Neural progenitor cell (in vitro differentiated cells): Measurements from ENCODE around the gene SMARCC1. TPM values are rescaled to one million over a fixed set of nuclear protein-coding genes. Genes with fewer than 3 reads are reported as not detected.

Experiments
- DNase-seq: peaks from one replicate; pipeline ENCODE4 v3.0.0-alpha.2; 2016; ENCODE audit warnings: low spot score
- H2AFZ ChIP-seq: fragments of 200-600 bp; sonication (generic); replicated peaks from 2 replicates; pipeline ENCODE4 v1.6.1; 2016; ENCODE audit warnings: antibody characterized with exemption
- H3F3A ChIP-seq: fragments of 200-600 bp; sonication (generic); 2 replicates; pipeline ENCODE4 v1.6.1; 2016; ENCODE audit warnings: antibody characterized with exemption, low read depth
- H3K27ac ChIP-seq: fragments of 200-600 bp; sonication (generic); 2 replicates; pipeline ENCODE4 v1.5.1; 2016; ENCODE audit warnings: mild to moderate bottlenecking
- H3K27me3 ChIP-seq: fragments of 200-600 bp; sonication (generic); 2 replicates; pipeline ENCODE4 v1.6.1; 2016; ENCODE audit warnings: mild to moderate bottlenecking, moderate library complexity
- H3K36me3 ChIP-seq: fragments of 200-600 bp; sonication (generic); 2 replicates; pipeline ENCODE4 v1.5.1; 2016
- H3K4me1 ChIP-seq: fragments of 200-600 bp; sonication (generic); 2 replicates; pipeline ENCODE4 v1.6.1; 2016; ENCODE audit warnings: mixed run types
- H3K4me2 ChIP-seq: fragments of 200-600 bp; sonication (generic); 2 replicates; pipeline ENCODE4 v1.6.1; 2016
- H3K4me3 ChIP-seq: fragments of 200-600 bp; sonication (generic); 2 replicates; pipeline ENCODE4 v1.5.1; 2016
- H3K79me2 ChIP-seq: fragments of 200-600 bp; sonication (generic); 2 replicates; pipeline ENCODE4 v1.6.1; 2016; ENCODE audit warnings: low read depth
- H3K9ac ChIP-seq: fragments of 200-600 bp; sonication (generic); 2 replicates; pipeline ENCODE4 v1.6.1; 2016
- H3K9me3 ChIP-seq: fragments of 200-600 bp; sonication (generic); 2 replicates; pipeline ENCODE4 v1.5.1; 2016; ENCODE audit warnings: low read depth
- H4K20me1 ChIP-seq: fragments of 200-600 bp; sonication (generic); 2 replicates; pipeline ENCODE4 v1.6.1; 2016; ENCODE audit warnings: low read depth
- H3K27ac Mint-ChIP-seq: 3 replicates; pipeline ENCODE4 v1.8.0; 2021; ENCODE audit warnings: mixed read lengths
- H3K27me3 Mint-ChIP-seq: 2 replicates; pipeline ENCODE4 v1.8.0; 2022; ENCODE audit warnings: low read depth, mild to moderate bottlenecking, inconsistent platforms, moderate library complexity, mixed read lengths; ENCODE audit not compliant: insufficient read depth
- H3K36me3 Mint-ChIP-seq: 3 replicates; pipeline ENCODE4 v1.8.0; 2021; ENCODE audit warnings: mixed read lengths
- H3K4me1 Mint-ChIP-seq: 3 replicates; pipeline ENCODE4 v1.8.0; 2021; ENCODE audit warnings: mixed read lengths
- H3K4me3 Mint-ChIP-seq: 3 replicates; pipeline ENCODE4 v1.8.0; 2021; ENCODE audit warnings: mild to moderate bottlenecking, moderate library complexity, mixed read lengths
- H3K9me3 Mint-ChIP-seq: 3 replicates; pipeline ENCODE4 v1.8.0; 2020; ENCODE audit warnings: mixed read lengths
- CTCF ChIP-seq: fragments of 200-600 bp; sonication (generic); IDR thresholded peaks from 2 replicates; pipeline ENCODE4 v1.5.1; 2017; ENCODE audit warnings: antibody characterized with exemption, mild to moderate bottlenecking
- EZH2 ChIP-seq: fragments of 200-600 bp; sonication (generic); IDR thresholded peaks from 2 replicates; pipeline ENCODE4 v1.6.1; 2017; ENCODE audit warnings: antibody characterized with exemption, mild to moderate bottlenecking, moderate library complexity
- EZH2phosphoT487 ChIP-seq: fragments of 200-600 bp; sonication (generic); IDR thresholded peaks from 2 replicates; pipeline ENCODE4 v1.6.1; 2017; ENCODE audit warnings: antibody characterized with exemption
- total RNA-seq: library from RNA; depleted of rRNA; stranded (reverse); fragments of >200 nt; gene quantifications from 2 replicates; pipeline ENCODE4 v1.2.3, GENCODE V29; 2015; ENCODE audit warnings: low replicate concordance

SMARCC1 gene
- total RNA-seq, 1 donor from 2014 or later, result 175 TPM

- H3K9ac ChIP-seq, result no peak overlapping the region
- no peaks in the 10 kb centered on the region for H3K27me3 ChIP-seq
- TF ChIP-seq CTCF (no peak), EZH2phosphoT487 (no peak), EZH2 (no peak)
- H3K4me3 ChIP-seq, result no peak overlapping the region
- H3K4me2 ChIP-seq, result no peak overlapping the region
- H3F3A ChIP-seq, result peaks cover 2% of the 10 kb centered on the region
- H3K79me2 ChIP-seq, result peaks cover 37% of the 10 kb centered on the region
- H3K36me3 Mint-ChIP-seq, result peaks cover 43% of the 10 kb centered on the region
- H3K27ac ChIP-seq, result no peak overlapping the region
- H3K4me1 Mint-ChIP-seq, result peaks cover 2% of the 10 kb centered on the region
- H3K27ac Mint-ChIP-seq, result no peak overlapping the region
- H3K36me3 ChIP-seq, result peaks cover 19% of the 10 kb centered on the region
- H2AFZ ChIP-seq, result no peak overlapping the region
- H3K9me3 ChIP-seq, result no peaks in the 10 kb centered on the region
- peaks cover 16% of the 10 kb centered on the region for H4K20me1 ChIP-seq
- H3K4me1 ChIP-seq, result no peaks in the 10 kb centered on the region
- peaks cover under 1% of the 10 kb centered on the region for H3K27me3 Mint-ChIP-seq
- no peak overlapping the region for H3K4me3 Mint-ChIP-seq
- DNase-seq, result no peak
- H3K9me3 Mint-ChIP-seq, result no peaks in the 10 kb centered on the region
These were observed 178.4 kb downstream of the SMARCC1 start for GRCh38 chr3:47603332-47603731.

- H3K9me3 ChIP-seq, result no peaks in the 10 kb centered on the region
- H3F3A ChIP-seq, result no peaks in the 10 kb centered on the region
- no peaks in the 10 kb centered on the region for H3K27me3 ChIP-seq
- no peak for DNase-seq
- H3K36me3 ChIP-seq, result peaks cover 12% of the 10 kb centered on the region
- H2AFZ ChIP-seq, result no peak overlapping the region
- Mint-ChIP-seq H3K9me3 (no peaks in the 10 kb centered on the region), H3K27me3 (peaks cover 3% of the 10 kb centered on the region), H3K36me3 (peaks cover 50% of the 10 kb centered on the region), H3K4me3 (no peak overlapping the region), H3K4me1 (peaks cover 2% of the 10 kb centered on the region), H3K27ac (no peak overlapping the region)
- no peak for TF ChIP-seq CTCF
- no peak for TF ChIP-seq EZH2phosphoT487
- TF ChIP-seq EZH2, result no peak
- no peak overlapping the region for H3K4me3 ChIP-seq
- no peak overlapping the region for H3K27ac ChIP-seq
- no peaks in the 10 kb centered on the region for H3K4me1 ChIP-seq
- H3K9ac ChIP-seq, result no peak overlapping the region
- no peak overlapping the region for H3K4me2 ChIP-seq
- peaks cover 27% of the 10 kb centered on the region for H3K79me2 ChIP-seq
- peaks cover 16% of the 10 kb centered on the region for H4K20me1 ChIP-seq
These were observed 180.4 kb downstream of the SMARCC1 start for GRCh38 chr3:47601281-47601680.

- H3K9me3 Mint-ChIP-seq, result no peaks in the 10 kb centered on the region
- Histone ChIP-seq H3K9ac (no peak overlapping the region), H3K27me3 (no peaks in the 10 kb centered on the region), H3K27ac (no peak overlapping the region), H3F3A (peaks cover 4% of the 10 kb centered on the region), H3K4me3 (no peak overlapping the region), H3K79me2 (peaks cover 15% of the 10 kb centered on the region), H3K4me1 (no peaks in the 10 kb centered on the region), H3K36me3 (peaks cover 15% of the 10 kb centered on the region), H4K20me1 (peaks cover 11% of the 10 kb centered on the region), H3K9me3 (no peaks in the 10 kb centered on the region), H2AFZ (no peak overlapping the region), H3K4me2 (no peak overlapping the region)
- H3K27ac Mint-ChIP-seq, result no peak overlapping the region
- TF ChIP-seq EZH2 (no peak), EZH2phosphoT487 (no peak), CTCF (no peak)
- DNase-seq, result no peak
- peaks cover 55% of the 10 kb centered on the region for H3K36me3 Mint-ChIP-seq
- no peaks in the 10 kb centered on the region for H3K4me1 Mint-ChIP-seq
- peaks cover 9% of the 10 kb centered on the region for H3K27me3 Mint-ChIP-seq
- H3K4me3 Mint-ChIP-seq, result no peak overlapping the region
These were observed 186.9 kb downstream of the SMARCC1 start for GRCh38 chr3:47594792-47595191.
